ENCODE measurements around the gene PROX1.

The PROX1 gene

GRCh38 chr1:214019499-214019898, 31.7 kb downstream of the PROX1 start:
- no peak overlapping the region for H3K4me3 ChIP-seq (ENCODE audit: low read length)
- no peak for DNase-seq (ENCODE audit: low read depth)
- no peak for TF ChIP-seq CTCF (conservative IDR thresholded peaks at IDR 0.05; ENCODE audit: low read length)

GRCh38 chr1:214021321-214021720, 33.5 kb downstream of the PROX1 start:
- no peak for DNase-seq (ENCODE audit: low read depth)
- no peak for TF ChIP-seq CTCF (conservative IDR thresholded peaks at IDR 0.05; ENCODE audit: low read length)

DNA sequence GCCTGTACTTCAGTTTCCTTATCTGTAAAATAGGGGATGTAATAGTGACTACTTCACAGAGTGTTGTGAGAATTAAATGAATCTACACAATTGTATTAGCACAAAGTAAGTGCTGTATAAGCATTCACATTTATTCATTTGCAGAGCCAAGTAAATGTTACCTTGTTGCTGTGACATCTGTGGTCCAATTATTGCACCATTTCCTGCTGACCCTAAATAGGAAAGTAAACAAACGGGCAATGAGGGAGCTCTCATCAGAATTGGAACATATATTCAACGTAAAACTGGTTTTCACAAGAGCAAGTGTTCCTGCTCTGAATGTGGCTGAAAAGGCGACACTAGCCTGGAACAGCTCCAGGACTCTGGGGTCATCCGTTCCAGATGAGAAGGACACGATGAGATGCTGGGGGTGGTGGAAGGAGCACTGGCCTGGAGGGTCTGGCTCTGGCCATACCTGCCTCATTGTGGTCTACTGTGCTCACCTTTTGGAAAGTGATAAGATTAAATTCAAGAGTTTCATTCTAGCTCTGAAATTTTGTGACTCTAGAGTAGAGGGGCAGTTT, 34.5 kb downstream of the PROX1 start:
- no peak for DNase-seq (ENCODE audit: low read depth)
- no peak for TF ChIP-seq CTCF (conservative IDR thresholded peaks at IDR 0.05; ENCODE audit: low read length)

More at GRCh38 chr1:214021321-214021720, 33.5 kb downstream of the PROX1 start:
- no peak overlapping the region for H3K4me3 ChIP-seq (ENCODE audit: low read length)

DNA sequence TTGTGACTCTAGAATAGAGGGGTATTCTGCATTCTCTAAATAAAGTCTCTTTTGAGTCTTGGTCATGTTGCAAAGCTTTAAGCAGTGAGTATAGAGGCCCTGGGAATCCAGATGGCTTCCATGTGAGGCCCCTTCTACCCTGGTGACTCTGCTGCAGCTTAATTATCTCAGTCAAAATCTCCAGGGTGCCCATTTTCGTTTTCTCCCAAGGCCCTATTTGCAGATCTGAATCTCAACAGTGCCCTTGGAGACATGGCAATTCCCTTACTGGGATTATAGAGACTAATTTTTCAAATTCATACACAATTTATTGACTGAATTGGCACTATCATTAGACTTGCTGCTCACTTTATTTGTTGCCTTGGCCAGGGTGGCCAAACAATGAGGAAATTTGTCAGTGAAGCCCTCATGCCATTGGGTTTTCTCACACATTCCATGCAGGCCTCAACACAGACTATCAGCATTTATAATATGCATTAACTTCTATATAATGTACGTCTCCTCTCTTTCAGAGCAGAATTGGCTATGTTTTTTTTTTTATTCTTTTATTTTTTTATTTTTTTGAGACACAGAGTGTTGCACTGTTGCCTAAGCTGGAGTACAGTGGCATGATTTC, 35.1 kb downstream of the PROX1 start:
- no peak overlapping the region for H3K4me3 ChIP-seq (ENCODE audit: low read length)
- TF ChIP-seq CTCF (conservative IDR thresholded peaks at IDR 0.05; ENCODE audit: low read length): no peak
- no peak for DNase-seq (ENCODE audit: low read depth)

More for the DNA sequence above, 34.5 kb downstream of the PROX1 start:
- no peak overlapping the region for H3K4me3 ChIP-seq (ENCODE audit: low read length)

DNA sequence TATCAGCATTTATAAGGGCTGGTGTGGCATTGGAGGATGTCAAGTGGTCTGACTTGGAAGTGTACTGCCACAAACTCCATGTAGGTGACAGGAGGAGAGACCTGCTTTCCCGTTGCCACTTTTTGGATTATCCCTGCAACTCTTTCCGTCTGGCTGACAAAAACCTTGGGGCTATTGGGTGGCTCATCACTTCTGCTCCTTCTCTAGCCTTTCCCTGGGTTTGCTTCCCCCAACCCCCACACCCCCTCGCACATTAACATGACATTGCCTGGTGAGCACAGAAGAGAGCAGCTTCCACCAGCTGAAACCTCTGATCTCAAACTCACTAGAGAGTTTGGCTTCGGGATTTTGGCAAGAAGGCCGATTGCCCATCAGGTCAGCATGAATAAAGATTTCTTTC, 39.2 kb downstream of the PROX1 start:
- no peak for DNase-seq (ENCODE audit: low read depth)
- no peak for TF ChIP-seq CTCF (conservative IDR thresholded peaks at IDR 0.05; ENCODE audit: low read length)
- H3K4me3 ChIP-seq (ENCODE audit: low read length): no peak overlapping the region

- H3K4me3 ChIP-seq (ENCODE audit: low read length): no peak overlapping the region
- no peak for DNase-seq (ENCODE audit: low read depth)
- no peak for TF ChIP-seq CTCF (conservative IDR thresholded peaks at IDR 0.05; ENCODE audit: low read length)
These were observed 39.7 kb downstream of the PROX1 start for GRCh38 chr1:214027498-214027897.

DNA sequence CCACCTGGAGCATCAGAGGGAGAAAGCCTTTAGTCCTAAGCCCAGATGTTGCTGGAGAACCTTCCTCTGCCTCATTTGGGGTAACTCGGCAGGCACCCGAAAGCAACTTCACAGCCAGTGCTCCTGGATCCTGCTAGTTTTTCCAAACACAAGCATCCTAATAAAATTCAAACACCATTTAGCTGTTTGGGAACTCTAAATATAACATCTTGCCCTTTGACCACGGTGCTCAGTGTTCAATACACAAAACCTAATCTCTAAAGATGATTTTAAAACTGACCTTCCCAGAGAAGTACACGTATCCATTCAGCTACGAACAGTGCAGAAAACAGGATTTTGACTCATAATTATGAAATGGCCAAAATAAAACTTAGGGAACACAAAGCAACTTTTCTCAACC, 40.3 kb downstream of the PROX1 start:
- no peak for TF ChIP-seq CTCF (conservative IDR thresholded peaks at IDR 0.05; ENCODE audit: low read length)
- H3K4me3 ChIP-seq (ENCODE audit: low read length): no peak overlapping the region
- no peak for DNase-seq (ENCODE audit: low read depth)
